HG03378 (cell line): Measurements from ENCODE around the gene STK31.
"Not testable (repeated sequence)": the region's sequence is repeated elsewhere in the genome, so short reads cannot be mapped to it uniquely, and the experiment has no call there.

Source experiments
- ATAC-seq: cut with Tn5 transposase; IDR thresholded peaks from one replicate; pipeline ENCODE4 v1.9.1; 2021; ENCODE audit warnings: mild to moderate bottlenecking, moderate library complexity; ENCODE audit not compliant: unreplicated experiment

The STK31 gene

GRCh38 chr7:23710000-23710399 is at the start of gene STK31:
STK31 (plus strand) TSS chr7:23710219; CDS start chr7:23710286, 67 bp downstream.
- no peak for ATAC-seq

GRCh38 chr7:23661385-23661784 is 48.6 kb upstream of the STK31 start:
- ATAC-seq = no peak

- ATAC-seq = no peak
These were observed 47.7 kb upstream of the STK31 start for GRCh38 chr7:23662124-23662983.

GRCh38 chr7:23662984-23663313 is 47.1 kb upstream of the STK31 start:
- ATAC-seq = no peak

GRCh38 chr7:23664122-23664521 is 45.9 kb upstream of the STK31 start:
- ATAC-seq = no peak

- no peak for ATAC-seq
These were observed 38.0 kb upstream of the STK31 start for GRCh38 chr7:23672033-23672432.

- ATAC-seq = peak; percentile 90
These were observed 30.1 kb upstream of the STK31 start, which contains the start of gene FAM221A for GRCh38 chr7:23679898-23680413. FAM221A (plus strand) TSS chr7:23680199; CDS start chr7:23680219, 20 bp downstream.

GRCh38 chr7:23680414-23681405 is 29.3 kb upstream of the STK31 start:
- peak; percentile 17 for ATAC-seq

GRCh38 chr7:23684041-23684440 is 26.0 kb upstream of the STK31 start:
- ATAC-seq = not testable (repeated sequence)

- ATAC-seq = no peak
These were observed 24.3 kb upstream of the STK31 start for GRCh38 chr7:23685731-23686130.

GRCh38 chr7:23687011-23687410 is 23.0 kb upstream of the STK31 start:
- ATAC-seq = no peak

- no peak for ATAC-seq
These were observed 20.9 kb upstream of the STK31 start for GRCh38 chr7:23689165-23689564.

- no peak for ATAC-seq
These were observed 18.7 kb upstream of the STK31 start for GRCh38 chr7:23691320-23691719.

- no peak for ATAC-seq
These were observed 16.8 kb upstream of the STK31 start for GRCh38 chr7:23693224-23693623.

- ATAC-seq = no peak
These were observed 13.0 kb upstream of the STK31 start for GRCh38 chr7:23696916-23697441.

GRCh38 chr7:23698822-23699221 is 11.2 kb upstream of the STK31 start:
- ATAC-seq = no peak

GRCh38 chr7:23700046-23700445 is 10.0 kb upstream of the STK31 start:
- ATAC-seq = no peak

- no peak for ATAC-seq
These were observed 803 bp upstream of the STK31 start for GRCh38 chr7:23709081-23709750.

- no peak for ATAC-seq
These were observed 2.6 kb downstream of the STK31 start for GRCh38 chr7:23712368-23713284.
